OCI-LY7 (cell line): ENCODE results near the gene LAMTOR2.
"Not testable (repeated sequence)": the region's sequence is repeated elsewhere in the genome, so short reads cannot be mapped to it uniquely, and the experiment has no call there.

Experiments
- CTCF ChIP-seq: fragments of 200-600 bp; sonication (generic); conservative IDR thresholded peaks from 2 replicates; pipeline ENCODE4 v1.5.1; 2014; ENCODE audit warnings: mild to moderate bottlenecking, antibody characterized with exemption, low read length, moderate library complexity, mixed read lengths
- EZH2phosphoT487 ChIP-seq: fragments of 200-600 bp; sonication (generic); IDR thresholded peaks from 2 replicates; pipeline ENCODE4 v1.6.1; 2018; ENCODE audit warnings: low read depth, borderline replicate concordance, mild to moderate bottlenecking, mixed run types, antibody characterized with exemption, low read length, moderate library complexity, mixed read lengths

- TF ChIP-seq CTCF, EZH2phosphoT487: not testable (repeated sequence)
These were observed 16.8 kb downstream of the LAMTOR2 start for GRCh38 chr1:156071332-156071816.
